ENCODE measurements around the gene HOXB3. TPM values are rescaled to one million over a fixed set of nuclear protein-coding genes. Genes with fewer than 3 reads are reported as not detected.

HOXB3 gene
- polyA plus RNA-seq, 1 donor from 2014 or later = not detected

- Histone ChIP-seq H3K79me2 (replicated peaks; ENCODE audit: insufficient read depth, low read length) (no peaks in the 10 kb centered on the region), H3K4me3 (ENCODE audit: low read length) (no peak overlapping the region), H4K20me1 (ENCODE audit: insufficient read depth) (no peaks in the 10 kb centered on the region), H3K9ac (ENCODE audit: low read length) (no peak overlapping the region), H3K27ac (ENCODE audit: low read length) (no peak overlapping the region), H3F3A (ENCODE audit: insufficient read depth, low read length, poor library complexity, severe bottlenecking) (no peaks in the 10 kb centered on the region), H3K27me3 (ENCODE audit: insufficient read depth, low read depth, low read length) (peaks cover 100% of the 10 kb centered on the region), H3K4me2 (ENCODE audit: low read length) (no peak overlapping the region), H3K36me3 (ENCODE audit: insufficient read depth, low read length) (no peaks in the 10 kb centered on the region), H2AFZ (ENCODE audit: low read depth, low read length) (no peak overlapping the region), H3K9me3 (ENCODE audit: low read length) (peaks cover 8% of the 10 kb centered on the region), H3K9me2 (ENCODE audit: insufficient read depth, low read length) (no peaks in the 10 kb centered on the region)
- no peak for TF ChIP-seq MXI1 (conservative IDR thresholded peaks at IDR 0.05; ENCODE audit: poor library complexity, severe bottlenecking)
- no peak for TF ChIP-seq SMC3 (conservative IDR thresholded peaks at IDR 0.05; ENCODE audit: poor library complexity)
- no peak for TF ChIP-seq EP300 (conservative IDR thresholded peaks at IDR 0.05; ENCODE audit: poor library complexity, severe bottlenecking)
- TF ChIP-seq RAD21 (conservative IDR thresholded peaks at IDR 0.05) = no peak
- no peak for TF ChIP-seq REST (IDR thresholded peaks at IDR 0.05; ENCODE audit: borderline replicate concordance)
- TF ChIP-seq POLR2AphosphoS5 (IDR thresholded peaks at IDR 0.05) = no peak
- no peak for TF ChIP-seq TAF1 (IDR thresholded peaks at IDR 0.05; ENCODE audit: low read depth)
- TF ChIP-seq EZH2 (IDR thresholded peaks at IDR 0.05; ENCODE audit: borderline replicate concordance, insufficient read depth, low read length, poor library complexity, severe bottlenecking) = no peak
- TF ChIP-seq CTCF (IDR thresholded peaks at IDR 0.05; ENCODE audit: poor library complexity, severe bottlenecking) = no peak
Observed at GRCh38 chr17:48588074-48588415, 2.0 kb downstream of the HOXB3 start.

DNA sequence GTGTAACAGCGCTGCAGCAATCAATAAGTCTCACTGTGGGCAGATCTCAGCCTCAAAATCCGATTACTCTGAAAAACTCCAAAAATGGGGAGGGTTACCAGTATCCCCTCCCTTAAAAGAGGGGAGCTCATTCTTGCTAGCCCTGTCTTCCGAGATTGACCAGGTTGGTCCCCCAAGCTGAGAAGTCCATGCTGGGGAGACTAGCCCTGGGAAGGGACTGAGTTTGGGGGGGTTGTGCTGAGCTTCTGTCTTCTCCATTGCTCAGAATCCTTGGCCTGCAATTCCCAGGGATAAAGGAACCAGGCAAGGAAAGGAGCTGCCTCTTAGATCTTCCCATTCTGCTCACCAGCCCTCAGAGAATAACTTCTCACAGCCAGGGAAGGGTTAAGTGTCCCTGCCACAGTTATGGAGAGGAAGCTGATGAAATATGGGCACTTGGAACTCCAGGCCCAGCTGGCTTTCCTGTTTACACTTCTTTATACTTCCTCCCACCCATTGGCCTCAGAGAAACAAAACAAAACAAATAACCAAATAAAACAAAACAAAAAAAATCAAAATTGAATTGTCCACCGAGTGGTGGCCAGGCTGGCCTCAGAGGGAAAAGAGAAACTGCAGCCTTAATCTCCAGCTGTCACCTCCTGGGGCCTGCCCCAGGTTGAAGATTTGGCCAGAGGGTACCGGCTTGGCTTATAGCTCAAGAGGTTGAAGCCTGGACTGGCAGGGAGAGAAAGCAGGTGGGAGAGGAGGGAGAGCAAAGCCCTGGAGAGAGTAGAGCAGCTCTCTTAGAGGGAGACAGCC is 2.6 kb downstream of the HOXB3 start:
- no peak overlapping the region for H3K4me3 ChIP-seq (ENCODE audit: low read length)
- H3F3A ChIP-seq (ENCODE audit: insufficient read depth, low read length, poor library complexity, severe bottlenecking) = no peaks in the 10 kb centered on the region
- H4K20me1 ChIP-seq (ENCODE audit: insufficient read depth) = no peaks in the 10 kb centered on the region
- no peaks in the 10 kb centered on the region for H3K36me3 ChIP-seq (ENCODE audit: insufficient read depth, low read length)
- H2AFZ ChIP-seq (ENCODE audit: low read depth, low read length) = no peak overlapping the region
- no peak overlapping the region for H3K27ac ChIP-seq (ENCODE audit: low read length)
- H3K9me2 ChIP-seq (ENCODE audit: insufficient read depth, low read length) = no peaks in the 10 kb centered on the region
- no peaks in the 10 kb centered on the region for H3K79me2 ChIP-seq (replicated peaks; ENCODE audit: insufficient read depth, low read length)
- no peak overlapping the region for H3K9ac ChIP-seq (ENCODE audit: low read length)
- TF ChIP-seq REST (IDR thresholded peaks at IDR 0.05; ENCODE audit: borderline replicate concordance) (no peak), EZH2 (IDR thresholded peaks at IDR 0.05; ENCODE audit: borderline replicate concordance, insufficient read depth, low read length, poor library complexity, severe bottlenecking) (no peak)
- peaks cover 8% of the 10 kb centered on the region for H3K9me3 ChIP-seq (ENCODE audit: low read length)
- peaks cover 100% of the 10 kb centered on the region for H3K27me3 ChIP-seq (ENCODE audit: insufficient read depth, low read depth, low read length)
- H3K4me2 ChIP-seq (ENCODE audit: low read length) = no peak overlapping the region

Measured in neural cell (in vitro differentiated cells).